Liver (tissue), 9 donors: ENCODE data around the gene DNAH1. TPM values are rescaled to one million over a fixed set of nuclear protein-coding genes. Genes with fewer than 3 reads are reported as not detected.

Source experiments
- DNase-seq: peaks from one replicate; pipeline ENCODE4 v3.0.0-alpha.2; 2017; ENCODE audit warnings: low spot score
- H3K27ac ChIP-seq, 2 donors: one replicate each; pipeline ENCODE4 v1.7.0; 2013; ENCODE audit warnings: inconsistent platforms in 2 of 2, low read length in 2 of 2, control low read depth in 1 of 2, low read depth in 1 of 2, mild to moderate bottlenecking in 1 of 2
- H3K27me3 ChIP-seq, 4 donors: one replicate each; pipeline versions ENCODE4 v1.6.1 to v1.7.0; 2013; ENCODE audit warnings: low read length in 3 of 4, inconsistent platforms in 1 of 4, mild to moderate bottlenecking in 1 of 4, moderate library complexity in 1 of 4; ENCODE audit not compliant: control insufficient read depth in 4 of 4, insufficient read depth in 4 of 4
- H3K36me3 ChIP-seq, 4 donors: one replicate each; pipeline versions ENCODE4 v1.6.1 to v1.7.0; 2013; ENCODE audit warnings: low read length in 3 of 4, mild to moderate bottlenecking in 3 of 4, low read depth in 1 of 4, moderate library complexity in 1 of 4; ENCODE audit not compliant: control insufficient read depth in 4 of 4, insufficient read depth in 3 of 4
- H3K4me1 ChIP-seq, 4 donors: one replicate each; pipeline versions ENCODE4 v1.6.1 to v1.7.0; 2013; ENCODE audit warnings: low read length in 3 of 4, mild to moderate bottlenecking in 3 of 4, moderate library complexity in 1 of 4; ENCODE audit not compliant: control insufficient read depth in 4 of 4, insufficient read depth in 4 of 4
- H3K4me3 ChIP-seq, 3 donors: one replicate each; pipeline versions ENCODE4 v1.6.1 to v1.7.0; 2013; ENCODE audit warnings: low read length in 3 of 3, control low read depth in 1 of 3, low read depth in 1 of 3, mild to moderate bottlenecking in 1 of 3
- H3K9ac ChIP-seq, 2 donors: one replicate each; pipeline ENCODE4 v1.7.0; 2013; ENCODE audit warnings: low read length in 2 of 2, mild to moderate bottlenecking in 2 of 2, moderate library complexity in 2 of 2, control low read depth in 1 of 2, low read depth in 1 of 2
- H3K9me3 ChIP-seq, 4 donors: one replicate each; pipeline versions ENCODE4 v1.6.1 to v1.7.0; 2013; ENCODE audit warnings: low read length in 3 of 4; ENCODE audit not compliant: control insufficient read depth in 4 of 4
- CTCF ChIP-seq: fragments of 150-350 bp; IDR thresholded peaks from 2 replicates; pipeline ENCODE4 v1.5.1; 2017; ENCODE audit warnings: improper control_type of control experiment, low read depth, low read length; ENCODE audit not compliant: missing input control
- EGR1 ChIP-seq, 2 donors: IDR thresholded peaks; 2 replicates each; pipeline ENCODE4 v1.6.1; 2016 to 2018; ENCODE audit warnings: antibody characterized with exemption in 2 of 2, low read depth in 2 of 2
- FOXA1 ChIP-seq: IDR thresholded peaks from 2 replicates; pipeline ENCODE4 v1.6.1; 2016; ENCODE audit warnings: antibody characterized with exemption
- FOXA2 ChIP-seq: IDR thresholded peaks from 2 replicates; pipeline ENCODE4 v1.6.1; 2016; ENCODE audit warnings: antibody characterized with exemption
- GABPA ChIP-seq, 2 donors: IDR thresholded peaks in 1 of 2; conservative IDR thresholded peaks in 1 of 2; 2 replicates each; pipeline ENCODE4 v1.6.1; 2016; ENCODE audit warnings: antibody characterized with exemption in 2 of 2, mild to moderate bottlenecking in 1 of 2, moderate library complexity in 1 of 2
- HNF4A ChIP-seq, 2 donors: conservative IDR thresholded peaks; 2 replicates each; pipeline ENCODE4 v1.6.1; 2016; ENCODE audit warnings: antibody characterized with exemption in 2 of 2, mild to moderate bottlenecking in 2 of 2
- HNF4G ChIP-seq: IDR thresholded peaks from 2 replicates; pipeline ENCODE4 v1.6.1; 2016; ENCODE audit warnings: antibody characterized with exemption
- JUND ChIP-seq, 2 donors: IDR thresholded peaks; 2 replicates each; pipeline ENCODE4 v1.6.1; 2016; ENCODE audit warnings: antibody characterized with exemption in 2 of 2
- MAX ChIP-seq: IDR thresholded peaks from 2 replicates; pipeline ENCODE4 v1.6.1; 2016; ENCODE audit warnings: antibody characterized with exemption
- NR2F2 ChIP-seq: IDR thresholded peaks from 2 replicates; pipeline ENCODE4 v1.6.1; 2016; ENCODE audit warnings: antibody characterized with exemption
- RAD21 ChIP-seq, 2 donors: IDR thresholded peaks; 2 replicates each; pipeline ENCODE4 v1.6.1; 2016; ENCODE audit warnings: antibody characterized with exemption in 2 of 2, mild to moderate bottlenecking in 2 of 2
- RXRA ChIP-seq, 2 donors: IDR thresholded peaks; 2 replicates each; pipeline ENCODE4 v1.6.1; 2017 to 2018; ENCODE audit warnings: antibody characterized with exemption in 2 of 2, mild to moderate bottlenecking in 1 of 2
- SP1 ChIP-seq: IDR thresholded peaks from 2 replicates; pipeline ENCODE4 v1.6.1; 2018; ENCODE audit warnings: antibody characterized with exemption, mild to moderate bottlenecking
- TAF1 ChIP-seq: conservative IDR thresholded peaks from 2 replicates; pipeline ENCODE4 v1.6.1; 2016; ENCODE audit warnings: antibody characterized with exemption, mild to moderate bottlenecking
- YY1 ChIP-seq: IDR thresholded peaks from 2 replicates; pipeline ENCODE4 v1.6.1; 2016; ENCODE audit warnings: antibody characterized with exemption, mild to moderate bottlenecking
- WGBS: extraction: QIAGEN DNeasy Blood & Tissue Kit; methylation state at CpG from one replicate; pipeline ENCODE4 v1.1.7; 2013; 5-methylcytosine and 5-hydroxymethylcytosine counted together
- polyA plus RNA-seq, 2 donors: library from polyadenylated mRNA; stranded (reverse) in 1 of 2; unstranded in 1 of 2; fragments of 200-250 nt in 1 of 2; fragments of >200 nt in 1 of 2; fragmentation: Nextera tagmentation in 1 of 2; extraction: Ambion mirVana in 1 of 2; gene quantifications; one replicate each; pipeline versions ENCODE4 v1.2.1 to v1.2.3, GENCODE V29; 2013 to 2015
- total RNA-seq, 2 donors: library from RNA; depleted of rRNA; stranded (reverse); fragments of >200 nt; gene quantifications; one replicate each; pipeline ENCODE4 v1.2.3, GENCODE V29; 2014
- TF ChIP-seq, protein P1 (sequence below): IDR thresholded peaks from 2 replicates; pipeline ENCODE4 v1.6.1; 2016; ENCODE audit warnings: antibody characterized with exemption
- TF ChIP-seq, protein P2 (sequence below): IDR thresholded peaks from 2 replicates; pipeline ENCODE4 v1.6.1; 2016; ENCODE audit warnings: antibody characterized with exemption
- TF ChIP-seq, protein P3 (sequence below): IDR thresholded peaks from 2 replicates; pipeline ENCODE4 v1.6.1; 2016; ENCODE audit warnings: antibody characterized with exemption, mild to moderate bottlenecking
- donor health status: healthy.
- donor health status: healthy.
- donor health status: healthy.
- donor health status: healthy.
- donor health status: healthy.

Gene DNAH1
- total and polyA plus RNA-seq, 4 donors, result 1.5 to 6.0 (median 2.5) TPM

GRCh38 chr3:52438579-52439425 lies 122.7 kb downstream of the DNAH1 start:
- H3K36me3 ChIP-seq, result no peaks in the 10 kb centered on the region
- no peaks in the 10 kb centered on the region for H3K4me1 ChIP-seq
- WGBS, result 93% methylated on average over 9 of the region's 9 CpGs
- TF ChIP-seq RXRA (IDR thresholded peaks at IDR 0.05), result no peak
- no peak for TF ChIP-seq JUND (IDR thresholded peaks at IDR 0.05)
- no peak for TF ChIP-seq YY1
- no peak for TF ChIP-seq FOXA1
- no peak for DNase-seq
- H3K9ac ChIP-seq, result no peak overlapping the region
- H3K4me3 ChIP-seq, result no peak overlapping the region
- no peaks in the 10 kb centered on the region for H3K9me3 ChIP-seq
- no peaks in the 10 kb centered on the region for H3K27me3 ChIP-seq
- no peak overlapping the region for H3K27ac ChIP-seq

- Histone ChIP-seq H3K4me3 (no peak overlapping the region), H3K36me3 (no peaks in the 10 kb centered on the region), H3K9ac (no peak overlapping the region), H3K27ac (no peak overlapping the region), H3K27me3 (no peaks in the 10 kb centered on the region), H3K9me3 (no peaks in the 10 kb centered on the region), H3K4me1 (no peaks in the 10 kb centered on the region)
- TF ChIP-seq GABPA (IDR thresholded peaks at IDR 0.05 in 1 of 2, conservative IDR thresholded peaks at IDR 0.05 in 1 of 2), result no peak
- TF ChIP-seq, protein P1, sequence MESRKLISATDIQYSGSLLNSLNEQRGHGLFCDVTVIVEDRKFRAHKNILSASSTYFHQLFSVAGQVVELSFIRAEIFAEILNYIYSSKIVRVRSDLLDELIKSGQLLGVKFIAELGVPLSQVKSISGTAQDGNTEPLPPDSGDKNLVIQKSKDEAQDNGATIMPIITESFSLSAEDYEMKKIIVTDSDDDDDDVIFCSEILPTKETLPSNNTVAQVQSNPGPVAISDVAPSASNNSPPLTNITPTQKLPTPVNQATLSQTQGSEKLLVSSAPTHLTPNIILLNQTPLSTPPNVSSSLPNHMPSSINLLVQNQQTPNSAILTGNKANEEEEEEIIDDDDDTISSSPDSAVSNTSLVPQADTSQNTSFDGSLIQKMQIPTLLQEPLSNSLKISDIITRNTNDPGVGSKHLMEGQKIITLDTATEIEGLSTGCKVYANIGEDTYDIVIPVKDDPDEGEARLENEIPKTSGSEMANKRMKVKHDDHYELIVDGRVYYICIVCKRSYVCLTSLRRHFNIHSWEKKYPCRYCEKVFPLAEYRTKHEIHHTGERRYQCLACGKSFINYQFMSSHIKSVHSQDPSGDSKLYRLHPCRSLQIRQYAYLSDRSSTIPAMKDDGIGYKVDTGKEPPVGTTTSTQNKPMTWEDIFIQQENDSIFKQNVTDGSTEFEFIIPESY, result no peak
- TF ChIP-seq RXRA (IDR thresholded peaks at IDR 0.05), result no peak
- TF ChIP-seq YY1, result no peak
- no peak for TF ChIP-seq RAD21 (IDR thresholded peaks at IDR 0.05)
- TF ChIP-seq HNF4G, result no peak
- TF ChIP-seq JUND (IDR thresholded peaks at IDR 0.05), result no peak
- TF ChIP-seq SP1, result no peak
- no peak for TF ChIP-seq FOXA1
- TF ChIP-seq FOXA2, result no peak
- TF ChIP-seq, protein P2, sequence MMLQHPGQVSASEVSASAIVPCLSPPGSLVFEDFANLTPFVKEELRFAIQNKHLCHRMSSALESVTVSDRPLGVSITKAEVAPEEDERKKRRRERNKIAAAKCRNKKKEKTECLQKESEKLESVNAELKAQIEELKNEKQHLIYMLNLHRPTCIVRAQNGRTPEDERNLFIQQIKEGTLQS, result no peak
- no peak for TF ChIP-seq CTCF
- no peak for TF ChIP-seq TAF1
- TF ChIP-seq NR2F2, result no peak
- no peak for TF ChIP-seq MAX
- TF ChIP-seq EGR1 (IDR thresholded peaks at IDR 0.05; ENCODE audit: low read depth in 2 of 2), result no peak
- TF ChIP-seq, protein P3, sequence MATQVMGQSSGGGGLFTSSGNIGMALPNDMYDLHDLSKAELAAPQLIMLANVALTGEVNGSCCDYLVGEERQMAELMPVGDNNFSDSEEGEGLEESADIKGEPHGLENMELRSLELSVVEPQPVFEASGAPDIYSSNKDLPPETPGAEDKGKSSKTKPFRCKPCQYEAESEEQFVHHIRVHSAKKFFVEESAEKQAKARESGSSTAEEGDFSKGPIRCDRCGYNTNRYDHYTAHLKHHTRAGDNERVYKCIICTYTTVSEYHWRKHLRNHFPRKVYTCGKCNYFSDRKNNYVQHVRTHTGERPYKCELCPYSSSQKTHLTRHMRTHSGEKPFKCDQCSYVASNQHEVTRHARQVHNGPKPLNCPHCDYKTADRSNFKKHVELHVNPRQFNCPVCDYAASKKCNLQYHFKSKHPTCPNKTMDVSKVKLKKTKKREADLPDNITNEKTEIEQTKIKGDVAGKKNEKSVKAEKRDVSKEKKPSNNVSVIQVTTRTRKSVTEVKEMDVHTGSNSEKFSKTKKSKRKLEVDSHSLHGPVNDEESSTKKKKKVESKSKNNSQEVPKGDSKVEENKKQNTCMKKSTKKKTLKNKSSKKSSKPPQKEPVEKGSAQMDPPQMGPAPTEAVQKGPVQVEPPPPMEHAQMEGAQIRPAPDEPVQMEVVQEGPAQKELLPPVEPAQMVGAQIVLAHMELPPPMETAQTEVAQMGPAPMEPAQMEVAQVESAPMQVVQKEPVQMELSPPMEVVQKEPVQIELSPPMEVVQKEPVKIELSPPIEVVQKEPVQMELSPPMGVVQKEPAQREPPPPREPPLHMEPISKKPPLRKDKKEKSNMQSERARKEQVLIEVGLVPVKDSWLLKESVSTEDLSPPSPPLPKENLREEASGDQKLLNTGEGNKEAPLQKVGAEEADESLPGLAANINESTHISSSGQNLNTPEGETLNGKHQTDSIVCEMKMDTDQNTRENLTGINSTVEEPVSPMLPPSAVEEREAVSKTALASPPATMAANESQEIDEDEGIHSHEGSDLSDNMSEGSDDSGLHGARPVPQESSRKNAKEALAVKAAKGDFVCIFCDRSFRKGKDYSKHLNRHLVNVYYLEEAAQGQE, result no peak
- TF ChIP-seq HNF4A (conservative IDR thresholded peaks at IDR 0.05), result no peak
- WGBS, result 93% methylated on average over 16 of the region's 16 CpGs
- DNase-seq, result no peak
These were observed 123.5 kb downstream of the DNAH1 start for GRCh38 chr3:52439426-52440248.
